ENCODE data around the gene CYB561A3. TPM values are rescaled to one million over a fixed set of nuclear protein-coding genes. Genes with fewer than 3 reads are reported as not detected.

CYB561A3 gene
- total and polyA plus RNA-seq, 2 experiments from 2014 or later = 9.8 to 30.8 TPM

DNA sequence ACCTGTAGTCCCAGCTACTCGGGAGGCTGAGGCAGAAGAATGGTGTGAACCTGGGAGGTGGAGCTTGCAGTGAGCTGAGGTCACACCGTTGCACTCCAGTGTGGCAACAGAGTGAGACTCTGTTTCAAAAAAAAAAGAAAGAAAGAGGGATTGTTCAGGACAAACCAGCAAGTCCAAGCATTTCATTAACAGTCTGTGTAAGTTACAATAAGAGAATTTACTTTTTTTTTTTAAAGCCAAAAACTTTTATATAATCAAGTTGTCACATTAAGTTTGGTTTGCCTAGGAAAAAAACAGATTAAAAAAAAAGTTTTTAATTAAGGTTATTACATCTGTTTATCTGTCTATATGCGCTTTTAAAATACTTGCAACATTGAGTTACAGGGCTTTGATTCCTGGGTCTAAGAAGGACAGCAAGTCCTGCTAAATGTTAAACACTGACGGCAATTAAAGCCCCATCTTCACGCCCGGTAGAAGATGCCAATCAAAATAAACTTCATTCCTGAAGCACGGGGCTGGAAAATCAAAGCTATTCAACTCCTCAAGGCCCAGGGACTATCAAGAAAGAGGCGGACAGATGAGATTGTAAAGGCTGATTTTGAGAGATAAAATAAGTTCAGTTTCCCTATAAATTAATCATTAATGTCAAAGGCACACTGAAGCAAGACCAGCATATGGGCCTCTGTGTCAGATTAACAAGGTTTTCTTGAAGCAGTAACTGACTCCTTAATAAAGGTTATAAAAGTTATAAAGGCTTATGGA, 11.2 kb upstream of the CYB561A3 start:
- no peak overlapping the region for H3K27ac Mint-ChIP-seq
- H3F3A ChIP-seq (replicated peaks; ENCODE audit: low read depth) = 0 out of 2 replicates have a peak, but pooled peaks cover 3% of the 10 kb centered on the region
- no peaks in the 10 kb centered on the region for H3K4me1 ChIP-seq (ENCODE audit: insufficient read depth)
- H3K36me3 Mint-ChIP-seq (ENCODE audit: low read depth) = peaks cover 91% of the 10 kb centered on the region
- peaks cover 5% of the 10 kb centered on the region for H3K27me3 Mint-ChIP-seq (ENCODE audit: insufficient read depth, low read depth, poor library complexity)
- ATAC-seq = no peak
- no peak overlapping the region for H3K4me2 ChIP-seq
- H3K4me3 ChIP-seq = no peak overlapping the region
- H3K4me1 Mint-ChIP-seq = no peaks in the 10 kb centered on the region
- peaks cover 38% of the 10 kb centered on the region for H3K36me3 ChIP-seq (ENCODE audit: insufficient read depth)
- 0 out of 2 replicates have a peak, but pooled peaks cover 3% of the 10 kb centered on the region for H3K9me2 ChIP-seq (ENCODE audit: insufficient read depth)
- peak; percentile 11 for DNase-seq (ENCODE audit: low spot score)
- H3K27ac ChIP-seq (ENCODE audit: low read depth) = no peak overlapping the region
- H3K79me2 ChIP-seq (replicated peaks; ENCODE audit: insufficient read depth) = no peaks in the 10 kb centered on the region
- H2AFZ ChIP-seq = no peak overlapping the region
- no peak overlapping the region for H3K4me3 Mint-ChIP-seq
- H4K20me1 ChIP-seq (replicated peaks; ENCODE audit: insufficient read depth) = peaks cover under 1% of the 10 kb centered on the region; the same call in 1 of the 2 replicates
- TF ChIP-seq, protein P1, sequence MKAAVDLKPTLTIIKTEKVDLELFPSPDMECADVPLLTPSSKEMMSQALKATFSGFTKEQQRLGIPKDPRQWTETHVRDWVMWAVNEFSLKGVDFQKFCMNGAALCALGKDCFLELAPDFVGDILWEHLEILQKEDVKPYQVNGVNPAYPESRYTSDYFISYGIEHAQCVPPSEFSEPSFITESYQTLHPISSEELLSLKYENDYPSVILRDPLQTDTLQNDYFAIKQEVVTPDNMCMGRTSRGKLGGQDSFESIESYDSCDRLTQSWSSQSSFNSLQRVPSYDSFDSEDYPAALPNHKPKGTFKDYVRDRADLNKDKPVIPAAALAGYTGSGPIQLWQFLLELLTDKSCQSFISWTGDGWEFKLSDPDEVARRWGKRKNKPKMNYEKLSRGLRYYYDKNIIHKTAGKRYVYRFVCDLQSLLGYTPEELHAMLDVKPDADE (IDR thresholded peaks at IDR 0.05) = no peak
- TF ChIP-seq, protein P2, sequence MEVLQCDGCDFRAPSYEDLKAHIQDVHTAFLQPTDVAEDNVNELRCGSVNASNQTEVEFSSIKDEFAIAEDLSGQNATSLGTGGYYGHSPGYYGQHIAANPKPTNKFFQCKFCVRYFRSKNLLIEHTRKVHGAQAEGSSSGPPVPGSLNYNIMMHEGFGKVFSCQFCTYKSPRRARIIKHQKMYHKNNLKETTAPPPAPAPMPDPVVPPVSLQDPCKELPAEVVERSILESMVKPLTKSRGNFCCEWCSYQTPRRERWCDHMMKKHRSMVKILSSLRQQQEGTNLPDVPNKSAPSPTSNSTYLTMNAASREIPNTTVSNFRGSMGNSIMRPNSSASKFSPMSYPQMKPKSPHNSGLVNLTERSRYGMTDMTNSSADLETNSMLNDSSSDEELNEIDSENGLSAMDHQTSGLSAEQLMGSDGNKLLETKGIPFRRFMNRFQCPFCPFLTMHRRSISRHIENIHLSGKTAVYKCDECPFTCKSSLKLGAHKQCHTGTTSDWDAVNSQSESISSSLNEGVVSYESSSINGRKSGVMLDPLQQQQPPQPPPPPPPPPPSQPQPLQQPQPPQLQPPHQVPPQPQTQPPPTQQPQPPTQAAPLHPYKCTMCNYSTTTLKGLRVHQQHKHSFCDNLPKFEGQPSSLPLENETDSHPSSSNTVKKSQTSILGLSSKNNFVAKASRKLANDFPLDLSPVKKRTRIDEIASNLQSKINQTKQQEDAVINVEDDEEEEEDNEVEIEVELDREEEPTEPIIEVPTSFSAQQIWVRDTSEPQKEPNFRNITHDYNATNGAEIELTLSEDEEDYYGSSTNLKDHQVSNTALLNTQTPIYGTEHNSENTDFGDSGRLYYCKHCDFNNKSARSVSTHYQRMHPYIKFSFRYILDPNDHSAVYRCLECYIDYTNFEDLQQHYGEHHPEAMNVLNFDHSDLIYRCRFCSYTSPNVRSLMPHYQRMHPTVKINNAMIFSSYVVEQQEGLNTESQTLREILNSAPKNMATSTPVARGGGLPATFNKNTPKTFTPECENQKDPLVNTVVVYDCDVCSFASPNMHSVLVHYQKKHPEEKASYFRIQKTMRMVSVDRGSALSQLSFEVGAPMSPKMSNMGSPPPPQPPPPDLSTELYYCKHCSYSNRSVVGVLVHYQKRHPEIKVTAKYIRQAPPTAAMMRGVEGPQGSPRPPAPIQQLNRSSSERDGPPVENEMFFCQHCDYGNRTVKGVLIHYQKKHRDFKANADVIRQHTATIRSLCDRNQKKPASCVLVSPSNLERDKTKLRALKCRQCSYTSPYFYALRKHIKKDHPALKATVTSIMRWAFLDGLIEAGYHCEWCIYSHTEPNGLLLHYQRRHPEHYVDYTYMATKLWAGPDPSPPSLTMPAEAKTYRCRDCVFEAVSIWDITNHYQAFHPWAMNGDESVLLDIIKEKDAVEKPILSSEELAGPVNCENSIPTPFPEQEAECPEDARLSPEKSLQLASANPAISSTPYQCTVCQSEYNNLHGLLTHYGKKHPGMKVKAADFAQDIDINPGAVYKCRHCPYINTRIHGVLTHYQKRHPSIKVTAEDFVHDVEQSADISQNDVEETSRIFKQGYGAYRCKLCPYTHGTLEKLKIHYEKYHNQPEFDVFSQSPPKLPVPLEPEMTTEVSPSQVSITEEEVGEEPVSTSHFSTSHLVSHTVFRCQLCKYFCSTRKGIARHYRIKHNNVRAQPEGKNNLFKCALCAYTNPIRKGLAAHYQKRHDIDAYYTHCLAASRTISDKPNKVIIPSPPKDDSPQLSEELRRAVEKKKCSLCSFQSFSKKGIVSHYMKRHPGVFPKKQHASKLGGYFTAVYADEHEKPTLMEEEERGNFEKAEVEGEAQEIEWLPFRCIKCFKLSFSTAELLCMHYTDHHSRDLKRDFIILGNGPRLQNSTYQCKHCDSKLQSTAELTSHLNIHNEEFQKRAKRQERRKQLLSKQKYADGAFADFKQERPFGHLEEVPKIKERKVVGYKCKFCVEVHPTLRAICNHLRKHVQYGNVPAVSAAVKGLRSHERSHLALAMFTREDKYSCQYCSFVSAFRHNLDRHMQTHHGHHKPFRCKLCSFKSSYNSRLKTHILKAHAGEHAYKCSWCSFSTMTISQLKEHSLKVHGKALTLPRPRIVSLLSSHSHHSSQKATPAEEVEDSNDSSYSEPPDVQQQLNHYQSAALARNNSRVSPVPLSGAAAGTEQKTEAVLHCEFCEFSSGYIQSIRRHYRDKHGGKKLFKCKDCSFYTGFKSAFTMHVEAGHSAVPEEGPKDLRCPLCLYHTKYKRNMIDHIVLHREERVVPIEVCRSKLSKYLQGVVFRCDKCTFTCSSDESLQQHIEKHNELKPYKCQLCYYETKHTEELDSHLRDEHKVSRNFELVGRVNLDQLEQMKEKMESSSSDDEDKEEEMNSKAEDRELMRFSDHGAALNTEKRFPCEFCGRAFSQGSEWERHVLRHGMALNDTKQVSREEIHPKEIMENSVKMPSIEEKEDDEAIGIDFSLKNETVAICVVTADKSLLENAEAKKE (CRISPR knock-in tag; IDR thresholded peaks at IDR 0.05) = no peak
- TF ChIP-seq CREB1 (CRISPR knock-in tag; IDR thresholded peaks at IDR 0.05; ENCODE audit: low read depth) (no peak), NANOG (IDR thresholded peaks at IDR 0.05; ENCODE audit: borderline replicate concordance) (no peak), ZNF114 (CRISPR knock-in tag; IDR thresholded peaks at IDR 0.05) (no peak), JUNB (IDR thresholded peaks at IDR 0.05; ENCODE audit: unreplicated experiment) (no peak), STAT1 (IDR thresholded peaks at IDR 0.05; ENCODE audit: unreplicated experiment) (no peak), ZNF331 (CRISPR knock-in tag; IDR thresholded peaks at IDR 0.05; ENCODE audit: low read depth) (no peak), POLR2AphosphoS5 (IDR thresholded peaks at IDR 0.05; ENCODE audit: low read depth) (no peak), EZH2 (IDR thresholded peaks at IDR 0.05; ENCODE audit: low read depth, unreplicated experiment) (no peak), EZH2phosphoT487 (IDR thresholded peaks at IDR 0.05; ENCODE audit: unreplicated experiment) (no peak)
- TF ChIP-seq, protein P3, sequence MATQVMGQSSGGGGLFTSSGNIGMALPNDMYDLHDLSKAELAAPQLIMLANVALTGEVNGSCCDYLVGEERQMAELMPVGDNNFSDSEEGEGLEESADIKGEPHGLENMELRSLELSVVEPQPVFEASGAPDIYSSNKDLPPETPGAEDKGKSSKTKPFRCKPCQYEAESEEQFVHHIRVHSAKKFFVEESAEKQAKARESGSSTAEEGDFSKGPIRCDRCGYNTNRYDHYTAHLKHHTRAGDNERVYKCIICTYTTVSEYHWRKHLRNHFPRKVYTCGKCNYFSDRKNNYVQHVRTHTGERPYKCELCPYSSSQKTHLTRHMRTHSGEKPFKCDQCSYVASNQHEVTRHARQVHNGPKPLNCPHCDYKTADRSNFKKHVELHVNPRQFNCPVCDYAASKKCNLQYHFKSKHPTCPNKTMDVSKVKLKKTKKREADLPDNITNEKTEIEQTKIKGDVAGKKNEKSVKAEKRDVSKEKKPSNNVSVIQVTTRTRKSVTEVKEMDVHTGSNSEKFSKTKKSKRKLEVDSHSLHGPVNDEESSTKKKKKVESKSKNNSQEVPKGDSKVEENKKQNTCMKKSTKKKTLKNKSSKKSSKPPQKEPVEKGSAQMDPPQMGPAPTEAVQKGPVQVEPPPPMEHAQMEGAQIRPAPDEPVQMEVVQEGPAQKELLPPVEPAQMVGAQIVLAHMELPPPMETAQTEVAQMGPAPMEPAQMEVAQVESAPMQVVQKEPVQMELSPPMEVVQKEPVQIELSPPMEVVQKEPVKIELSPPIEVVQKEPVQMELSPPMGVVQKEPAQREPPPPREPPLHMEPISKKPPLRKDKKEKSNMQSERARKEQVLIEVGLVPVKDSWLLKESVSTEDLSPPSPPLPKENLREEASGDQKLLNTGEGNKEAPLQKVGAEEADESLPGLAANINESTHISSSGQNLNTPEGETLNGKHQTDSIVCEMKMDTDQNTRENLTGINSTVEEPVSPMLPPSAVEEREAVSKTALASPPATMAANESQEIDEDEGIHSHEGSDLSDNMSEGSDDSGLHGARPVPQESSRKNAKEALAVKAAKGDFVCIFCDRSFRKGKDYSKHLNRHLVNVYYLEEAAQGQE (IDR thresholded peaks at IDR 0.05; ENCODE audit: unreplicated experiment) = no peak
- peaks cover 48% of the 10 kb centered on the region for H3K9me3 Mint-ChIP-seq
- no peaks in the 10 kb centered on the region for H3K27me3 ChIP-seq (ENCODE audit: insufficient read depth)

Data from GM23338 (cell line).